Stimulated activated CD8-positive, alpha-beta memory T cell treated with anti-CD3 and anti-CD28 coated beads, Interleukin-12 subunit alpha, Interleukin-12 subunit beta, amount 100 ng/mL, for 1 hour (primary cell): Measurements from ENCODE around the gene HTR2C.
"Not testable (repeated sequence)": the region's sequence is repeated elsewhere in the genome, so short reads cannot be mapped to it uniquely, and the experiment has no call there.

Source experiments
- DNase-seq: peaks from one replicate; pipeline ENCODE4 v3.0.0-alpha.2; 2020; ENCODE audit warnings: low read depth

The HTR2C gene

DNA sequence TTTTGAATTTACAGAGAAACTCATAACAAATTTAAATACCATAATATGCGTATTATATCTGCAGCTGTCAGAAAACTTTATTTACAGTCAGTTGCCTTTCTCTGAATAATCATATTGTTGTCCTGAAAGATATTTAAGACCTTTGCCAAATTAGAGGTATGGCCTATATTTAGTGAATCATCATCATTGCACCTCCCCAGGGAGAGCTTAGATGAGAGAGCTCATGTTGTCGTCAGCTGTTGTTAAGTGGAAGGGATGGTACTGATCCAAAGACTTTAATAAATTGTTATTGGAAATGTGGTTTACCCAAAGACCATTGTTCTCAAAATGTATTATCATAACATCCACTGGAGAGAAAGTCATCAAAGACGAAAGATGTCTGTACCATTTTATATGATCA is 128.6 kb downstream of the HTR2C start:
- no peak for DNase-seq

DNA sequence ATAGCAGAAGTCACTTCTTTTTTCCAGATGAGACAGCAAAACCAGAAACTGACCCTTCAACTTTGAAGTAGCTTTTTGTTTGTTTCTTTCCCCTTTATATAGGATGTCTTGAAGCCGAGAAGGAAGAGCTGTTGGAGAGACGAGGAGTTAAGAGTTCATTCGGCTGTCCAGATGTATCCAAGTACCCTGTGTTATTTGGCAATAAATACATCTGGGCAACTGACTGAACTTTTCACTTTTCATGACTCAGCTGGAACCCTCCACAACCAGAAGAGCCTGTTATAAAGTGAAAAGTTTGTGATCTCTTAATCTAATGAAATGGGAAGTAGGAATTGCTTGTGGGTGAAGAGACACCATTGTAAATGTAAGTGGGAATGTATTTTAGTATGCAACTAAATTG is 131.2 kb downstream of the HTR2C start:
- DNase-seq, result no peak

DNA sequence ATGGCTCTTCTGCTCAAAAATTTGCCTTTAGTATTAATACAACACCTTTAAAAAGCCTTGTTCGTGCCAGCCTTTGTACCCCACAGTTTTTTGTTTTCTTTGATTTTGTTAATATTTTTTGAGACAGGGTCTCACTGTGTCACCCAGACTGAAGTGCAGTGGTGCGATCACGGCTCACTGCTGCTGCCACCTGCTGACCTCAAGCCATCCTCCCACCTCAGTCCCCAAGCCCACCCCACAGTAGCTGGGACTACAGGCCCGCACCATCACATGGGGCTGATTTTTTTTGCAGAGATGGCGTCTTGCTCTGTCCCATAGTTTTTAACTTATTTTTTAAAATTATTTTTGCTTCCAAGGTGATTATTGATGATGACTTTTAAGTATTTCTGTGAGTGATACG is 134.0 kb downstream of the HTR2C start:
- DNase-seq, result no peak

DNA sequence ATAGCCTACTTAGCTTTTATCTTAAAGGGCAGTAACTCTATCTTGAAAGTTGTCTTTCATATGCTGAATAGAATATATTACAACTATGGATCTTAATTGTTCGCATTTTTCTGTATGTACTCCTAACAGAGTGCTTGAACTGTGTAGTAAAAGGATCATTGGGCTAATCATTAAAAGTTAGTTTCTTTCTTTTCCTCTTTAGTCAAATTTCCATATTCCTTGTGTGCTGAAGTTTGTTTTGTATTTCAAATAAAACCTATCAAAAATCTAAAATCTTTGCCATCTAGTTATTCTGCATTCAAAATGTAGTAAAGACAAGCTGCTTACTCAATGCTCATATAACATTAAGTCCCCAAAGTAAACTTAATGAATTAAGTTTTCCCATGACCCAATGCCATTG is 182.7 kb downstream of the HTR2C start:
- no peak for DNase-seq

DNA sequence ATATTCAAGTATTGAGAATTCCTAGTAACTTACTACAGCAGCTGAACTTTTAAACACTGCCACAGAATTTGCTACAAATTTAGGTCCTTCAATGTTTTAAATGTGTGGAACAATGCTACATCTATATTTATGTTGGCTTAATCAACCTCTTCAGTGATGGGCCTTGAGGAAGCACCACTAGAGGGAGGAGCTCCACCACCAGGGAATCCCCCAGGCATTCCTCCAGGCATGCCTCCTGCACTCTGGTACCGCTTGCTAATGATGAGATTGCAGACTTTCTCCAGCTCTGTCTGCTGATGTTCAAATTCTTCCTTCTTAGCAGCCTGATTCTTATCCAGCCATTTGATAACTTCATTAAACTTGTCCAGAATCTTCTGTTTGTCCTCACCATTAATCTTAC is 190.8 kb downstream of the HTR2C start:
- DNase-seq, result no peak

DNA sequence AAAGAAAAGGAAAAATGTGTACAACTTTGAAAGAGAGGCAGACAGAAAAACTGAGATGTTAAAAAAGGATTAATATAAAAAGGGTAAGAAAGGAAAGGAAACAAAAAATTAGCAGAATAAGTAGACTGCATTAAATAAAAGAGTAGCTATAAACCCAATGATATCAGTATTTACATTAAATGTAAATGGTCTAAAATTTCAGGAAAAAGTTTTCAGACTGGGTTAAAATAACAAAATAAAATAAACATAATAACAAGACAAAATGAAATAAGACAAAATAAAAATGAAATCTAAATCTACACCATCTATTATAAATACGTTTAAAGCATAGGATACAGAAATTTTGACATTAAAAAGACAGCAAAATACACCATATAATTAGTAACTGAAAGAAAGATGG is 199.0 kb downstream of the HTR2C start:
- DNase-seq, result no peak

DNA sequence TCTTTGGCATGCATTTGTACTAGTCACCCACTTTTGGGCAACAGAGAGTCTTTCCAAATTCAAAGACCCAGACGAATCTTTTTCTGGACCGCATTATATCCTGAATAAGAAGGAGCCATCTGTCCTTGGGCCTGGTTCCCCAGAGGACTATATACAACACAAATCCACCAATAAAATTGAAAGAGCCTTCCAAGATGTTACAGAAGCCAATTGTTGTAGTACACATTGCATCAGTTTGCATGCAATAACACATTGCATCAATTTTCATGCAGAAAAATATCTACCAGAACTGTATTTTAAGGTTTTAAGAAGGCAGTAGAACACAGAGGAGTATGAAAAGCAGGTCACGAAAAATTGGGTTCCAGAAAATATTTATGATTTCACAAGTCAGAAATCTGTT is 203.2 kb downstream of the HTR2C start:
- no peak for DNase-seq

DNA sequence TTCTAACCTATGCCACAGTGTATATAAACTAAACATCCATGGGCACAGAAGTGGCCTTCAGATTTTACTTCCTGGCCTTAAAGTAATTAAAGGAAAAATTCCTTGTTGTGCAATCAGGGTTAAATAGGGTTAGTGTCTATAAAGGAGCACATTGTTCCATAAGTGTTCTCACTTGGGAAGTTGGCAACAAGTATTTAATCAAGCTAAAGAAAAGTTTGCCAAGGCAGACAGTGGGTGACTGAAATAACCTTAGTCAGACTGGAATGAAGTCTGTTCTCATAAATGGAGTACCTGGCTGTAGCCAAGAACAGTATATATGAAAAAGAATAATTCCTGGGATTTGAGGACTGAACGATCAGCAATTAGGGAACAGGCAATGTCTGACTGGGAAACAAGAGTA is 213.6 kb downstream of the HTR2C start:
- no peak for DNase-seq

DNA sequence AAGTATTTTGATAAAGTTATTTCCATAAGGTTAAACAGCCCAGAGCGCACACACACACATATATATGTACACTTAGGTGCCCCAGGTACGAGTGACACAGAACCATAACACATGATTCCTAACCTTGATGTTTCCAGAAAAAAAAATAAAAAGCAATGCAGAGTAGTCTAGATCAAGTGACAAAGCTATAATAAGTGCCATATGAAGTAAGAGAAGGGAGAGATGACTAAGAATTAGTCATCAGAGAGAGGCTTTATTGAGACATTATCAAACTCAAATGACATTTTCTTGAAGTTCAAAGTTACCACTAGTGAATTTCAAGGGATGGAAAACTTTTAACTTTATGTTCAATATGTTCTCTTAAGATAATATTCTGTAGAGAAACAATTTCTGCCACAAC is 215.0 kb downstream of the HTR2C start:
- DNase-seq, result no peak

DNA sequence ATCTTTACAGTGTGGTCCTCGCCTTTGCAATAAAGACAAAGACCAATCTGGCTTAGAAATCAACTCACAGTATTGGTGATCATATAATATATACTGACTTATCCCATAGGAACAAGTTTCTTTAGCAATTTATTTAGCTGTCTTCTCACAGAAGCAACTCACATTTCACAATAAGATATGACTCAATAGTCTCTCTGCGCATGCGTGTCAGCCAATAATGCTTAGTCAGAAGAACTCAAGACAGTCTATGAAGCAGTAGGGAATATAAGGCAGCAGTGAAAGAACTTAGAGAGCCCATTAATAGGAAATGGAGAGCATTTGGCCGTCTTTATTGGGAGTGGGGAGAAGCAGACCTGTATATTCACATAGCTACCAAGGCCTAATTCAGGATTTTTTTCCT is 216.8 kb downstream of the HTR2C start:
- no peak for DNase-seq

DNA sequence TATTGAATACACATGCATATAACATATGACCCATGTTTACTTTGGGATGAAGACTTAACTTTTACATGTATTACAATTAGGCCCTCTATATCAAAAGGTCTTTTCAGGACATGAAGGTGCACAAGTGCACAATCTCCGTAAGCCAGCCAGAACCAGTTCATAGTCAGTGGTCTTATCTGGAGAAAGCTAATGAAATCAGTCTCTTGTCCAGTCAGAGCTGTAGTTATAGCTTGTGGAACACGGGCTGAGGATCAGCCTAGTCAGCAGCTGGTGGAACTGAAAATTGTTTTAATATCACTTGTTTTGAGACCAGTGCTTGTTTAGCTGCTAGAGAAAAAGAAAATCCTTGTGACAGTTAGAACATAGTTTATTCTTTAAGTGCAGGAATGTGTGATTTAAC is 235.6 kb downstream of the HTR2C start:
- DNase-seq, result no peak

DNA sequence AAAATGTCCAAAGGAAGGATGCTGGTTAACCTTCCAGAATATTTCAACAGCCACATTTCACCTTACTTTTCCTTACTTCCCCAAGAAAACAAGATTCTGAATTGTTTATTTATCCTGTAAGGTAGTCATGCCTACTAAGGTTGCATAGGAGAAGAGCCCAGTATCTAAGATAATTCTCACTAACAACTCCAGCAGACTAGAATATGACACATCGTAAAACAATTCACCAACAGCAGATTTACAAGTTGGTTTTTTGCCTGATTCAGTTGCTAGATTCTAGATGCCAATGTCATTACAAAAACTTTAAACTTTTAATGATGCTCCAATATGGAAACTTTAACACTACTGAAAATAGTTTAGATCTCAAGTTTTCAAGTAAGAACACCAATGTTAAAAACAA is 257.2 kb downstream of the HTR2C start:
- no peak for DNase-seq

DNA sequence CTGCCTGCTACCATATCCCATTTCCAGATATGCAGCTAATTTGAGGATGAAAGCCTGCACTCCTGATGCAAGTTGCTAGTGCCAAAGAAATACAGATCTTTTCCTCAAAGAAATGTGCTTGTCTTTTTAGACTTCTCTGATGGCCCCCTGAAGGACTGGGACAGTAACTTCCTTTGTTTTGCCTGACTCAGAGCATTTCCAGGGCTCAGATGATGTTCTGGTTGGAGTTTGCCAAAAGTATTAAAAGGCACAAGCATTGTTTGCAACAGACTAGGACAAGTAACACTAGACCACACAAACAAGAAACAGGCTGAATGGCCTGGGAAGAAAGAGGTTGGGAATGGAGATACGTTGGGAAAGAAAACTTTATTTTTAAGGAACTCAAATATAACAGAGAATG is 258.3 kb downstream of the HTR2C start:
- DNase-seq, result no peak

DNA sequence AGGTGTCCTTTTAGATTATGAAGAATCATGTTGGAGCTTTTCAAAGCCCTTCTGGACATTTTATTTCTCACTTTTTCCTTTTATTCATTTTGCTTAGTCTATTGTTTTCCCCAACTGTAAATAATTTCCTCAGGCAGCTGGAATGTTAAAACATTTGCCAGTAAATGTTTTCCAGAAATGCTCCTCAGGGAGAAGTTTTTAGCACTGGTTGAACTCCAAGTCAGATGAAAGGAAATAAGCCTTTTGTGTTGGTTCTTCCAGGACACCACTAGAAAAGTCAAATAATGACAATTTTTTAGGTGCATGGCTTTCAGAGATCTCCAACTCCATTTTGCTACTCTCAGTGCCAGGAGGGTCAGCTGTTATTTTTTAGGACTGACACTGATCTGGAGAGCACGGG is 305.6 kb downstream of the HTR2C start:
- DNase-seq, result no peak

DNA sequence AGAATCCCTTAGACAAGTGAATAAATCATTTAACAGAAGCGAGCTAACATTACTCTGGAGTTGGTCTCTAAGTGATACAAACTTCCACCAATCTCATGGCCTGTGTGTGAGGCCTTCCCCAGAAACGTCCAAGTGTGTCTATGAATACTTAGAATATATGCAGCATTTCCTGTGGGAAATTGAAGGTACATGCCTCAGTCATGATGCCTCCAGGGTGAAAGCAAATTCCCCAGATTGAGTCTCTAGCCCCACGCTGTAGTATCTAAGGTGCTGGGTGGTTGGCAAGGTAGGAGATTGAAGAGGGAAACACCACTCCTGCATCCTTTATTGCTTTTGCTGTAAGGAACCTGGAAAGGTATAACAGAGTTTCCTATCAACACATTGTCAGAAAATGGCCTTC is 319.7 kb downstream of the HTR2C start:
- DNase-seq, result no peak

DNA sequence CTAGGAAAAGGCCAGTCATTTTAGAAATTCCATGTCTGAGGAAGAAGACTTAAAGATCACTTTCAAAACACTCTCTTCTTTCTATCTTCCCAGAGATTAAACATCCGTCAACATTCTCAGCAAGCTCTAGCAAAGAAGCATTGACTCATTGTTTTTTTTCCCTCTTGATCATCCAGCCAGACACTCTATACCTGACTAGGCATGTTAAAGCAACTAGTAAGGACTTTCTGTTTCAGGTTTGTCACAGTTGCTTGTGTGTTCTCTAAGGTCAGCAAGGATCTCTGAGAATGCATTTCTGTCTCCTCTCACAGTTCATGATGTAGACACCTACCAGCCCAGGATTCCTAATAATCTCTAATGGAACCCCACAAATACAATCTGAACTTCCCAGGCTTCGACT is 321.4 kb downstream of the HTR2C start:
- DNase-seq, result no peak

DNA sequence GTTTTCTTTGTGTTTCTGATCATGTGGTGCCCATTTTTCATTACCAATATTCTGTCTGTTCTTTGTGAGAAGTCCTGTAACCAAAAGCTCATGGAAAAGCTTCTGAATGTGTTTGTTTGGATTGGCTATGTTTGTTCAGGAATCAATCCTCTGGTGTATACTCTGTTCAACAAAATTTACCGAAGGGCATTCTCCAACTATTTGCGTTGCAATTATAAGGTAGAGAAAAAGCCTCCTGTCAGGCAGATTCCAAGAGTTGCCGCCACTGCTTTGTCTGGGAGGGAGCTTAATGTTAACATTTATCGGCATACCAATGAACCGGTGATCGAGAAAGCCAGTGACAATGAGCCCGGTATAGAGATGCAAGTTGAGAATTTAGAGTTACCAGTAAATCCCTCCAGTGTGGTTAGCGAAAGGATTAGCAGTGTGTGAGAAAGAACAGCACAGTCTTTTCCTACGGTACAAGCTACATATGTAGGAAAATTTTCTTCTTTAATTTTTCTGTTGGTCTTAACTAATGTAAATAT is 323.2 kb downstream of the HTR2C start:
- DNase-seq, result no peak

DNA sequence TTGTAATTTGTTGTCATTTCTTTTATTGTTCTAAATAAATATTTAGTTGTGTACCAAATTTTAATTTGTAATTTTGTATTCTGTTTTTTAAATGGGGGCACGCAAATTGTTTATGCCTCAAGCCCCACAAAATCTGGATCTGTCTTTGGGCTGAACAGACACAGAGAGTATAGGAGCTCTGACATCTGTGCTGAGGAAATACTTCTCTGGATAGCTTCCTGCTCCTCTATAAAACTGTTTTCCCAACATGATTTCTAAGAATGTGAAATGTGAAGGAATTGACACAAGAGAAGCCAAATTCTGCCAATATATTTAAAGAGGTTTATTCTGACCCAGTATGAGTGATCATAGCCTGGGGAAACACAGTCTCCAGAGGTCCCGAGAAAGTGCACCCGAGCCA is 340.5 kb downstream of the HTR2C start:
- DNase-seq, result no peak

DNA sequence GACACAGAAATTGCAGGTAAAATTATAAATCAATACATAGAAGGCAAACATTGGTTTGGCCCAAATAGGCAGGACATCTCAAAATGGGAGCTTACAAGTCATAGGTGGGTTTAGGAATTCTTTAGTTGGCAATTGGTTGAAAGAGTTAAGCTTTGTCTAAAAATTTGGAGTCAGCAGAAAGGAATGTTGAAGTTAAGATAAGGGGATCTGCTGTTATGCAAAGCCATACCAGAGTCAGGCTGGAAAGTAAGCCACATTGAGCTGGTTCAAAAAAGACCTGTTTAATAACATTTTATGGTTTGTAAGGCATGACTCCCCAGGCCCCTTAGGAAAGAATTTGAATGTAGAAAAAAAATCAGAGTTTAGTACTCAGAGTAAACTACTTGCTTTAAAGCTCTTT is 341.0 kb downstream of the HTR2C start:
- DNase-seq, result no peak

DNA sequence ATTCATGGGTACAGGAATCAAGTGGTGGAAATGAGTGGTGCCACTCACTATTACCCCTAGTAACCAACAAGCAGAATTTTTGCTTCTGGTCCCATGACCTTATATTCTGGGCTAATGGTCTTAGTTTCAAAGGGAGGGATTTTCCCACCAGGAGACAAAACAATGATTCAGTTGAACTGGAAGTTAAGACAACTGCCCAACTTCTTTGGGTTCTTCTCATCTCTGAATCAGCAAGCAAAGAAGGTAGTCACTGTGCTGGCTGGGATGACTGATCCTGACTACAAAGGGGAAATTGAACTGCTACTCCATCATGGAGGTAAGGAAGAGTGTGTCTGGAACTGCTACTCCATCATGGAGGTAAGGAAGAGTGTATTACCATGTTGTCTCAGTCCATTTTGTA is 346.3 kb downstream of the HTR2C start:
- no peak for DNase-seq

DNA sequence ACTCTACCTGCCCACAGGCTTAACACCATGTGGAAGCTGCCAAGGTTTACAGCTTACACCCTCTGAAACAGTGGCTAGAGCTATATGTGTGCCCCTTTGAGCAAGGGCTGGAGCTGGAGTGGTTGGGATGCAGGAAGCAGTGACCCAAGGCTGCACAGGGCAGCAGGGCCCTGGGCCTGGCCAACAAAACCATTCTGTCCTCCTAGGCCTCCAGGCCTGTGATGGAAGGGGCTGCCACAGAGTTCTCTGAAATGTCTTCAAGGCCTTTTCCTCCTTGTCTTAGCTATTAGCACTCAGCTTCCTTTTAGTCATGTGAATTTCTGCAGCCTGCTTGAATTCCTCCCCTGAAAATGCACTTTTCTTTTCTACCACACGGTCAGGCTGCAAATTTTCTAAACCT is 348.7 kb downstream of the HTR2C start:
- DNase-seq, result no peak

DNA sequence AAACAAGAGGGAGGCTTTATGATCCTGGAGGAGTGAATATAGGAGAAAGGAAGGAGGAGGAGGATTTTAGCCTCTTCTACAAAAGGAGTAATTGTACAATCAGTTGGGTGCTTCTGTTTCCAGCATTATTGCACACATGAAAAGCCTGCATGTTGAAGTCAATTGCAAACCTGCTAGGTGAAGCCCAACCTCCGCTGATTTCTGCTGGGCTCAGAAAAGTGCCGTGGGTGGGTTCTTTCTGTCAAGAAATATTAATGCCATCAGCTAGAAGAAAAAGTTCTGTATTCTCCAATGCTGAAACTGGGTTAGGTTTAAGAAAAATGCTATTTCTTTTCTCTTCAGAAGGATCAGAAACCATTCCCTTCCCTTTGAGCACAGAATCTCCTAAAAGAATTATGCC is 349.4 kb downstream of the HTR2C start:
- not testable (repeated sequence) for DNase-seq

DNA sequence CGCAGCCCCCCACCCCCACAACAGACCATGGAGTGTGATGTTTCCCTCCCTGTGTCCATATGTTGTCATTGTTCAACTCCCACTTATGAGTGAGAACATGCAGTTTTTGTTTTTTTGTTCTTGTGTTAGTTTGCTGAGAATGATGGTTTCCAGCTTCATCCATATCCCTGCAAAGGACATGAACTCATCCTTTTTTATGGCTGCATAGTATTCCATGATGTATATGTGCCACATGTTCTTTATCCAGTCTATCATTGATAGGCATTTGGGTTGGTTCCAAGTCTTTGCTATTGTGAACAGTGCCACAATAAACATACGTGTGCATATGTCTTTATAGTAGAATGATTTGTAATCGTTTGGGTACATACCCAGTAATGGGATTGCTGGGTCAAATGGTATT is 353.2 kb downstream of the HTR2C start:
- not testable (repeated sequence) for DNase-seq

DNA sequence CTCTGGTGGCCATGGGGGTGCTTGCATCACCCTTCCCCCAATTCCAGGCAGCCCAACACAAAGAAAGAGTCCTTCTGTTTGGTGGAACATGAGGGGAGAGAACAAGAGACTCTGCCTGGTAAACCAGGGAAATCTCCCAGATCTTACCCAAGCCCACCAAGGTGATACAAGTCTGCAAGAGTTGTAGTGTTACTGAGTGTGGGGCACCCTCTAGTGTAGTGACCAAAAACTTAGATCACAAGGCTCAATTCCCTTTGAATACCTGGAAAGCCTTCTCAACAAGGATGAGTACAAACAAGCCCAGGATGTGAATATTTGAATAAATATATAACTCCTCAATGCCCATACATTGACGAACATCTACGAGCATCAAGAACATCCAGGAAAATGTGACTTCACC is 368.8 kb downstream of the HTR2C start:
- DNase-seq, result no peak
